ENCODE data around the gene SUCLG1.
A peak's percentile ranks its signal among the peaks of the same experiment; 100 is the strongest.

SUCLG1 gene

GRCh38 chr2:84467389-84467788, 8.3 kb upstream of the SUCLG1 start:
- no peak for DNase-seq (ENCODE audit: low read depth in 1 of 2, low spot score in 1 of 2)

- DNase-seq (ENCODE audit: low read depth in 1 of 2, low spot score in 1 of 2) = no peak
These were observed 2.2 kb upstream of the SUCLG1 start for GRCh38 chr2:84461310-84461709.

- no peak for DNase-seq (ENCODE audit: low read depth in 1 of 2, low spot score in 1 of 2)
These were observed 1.6 kb upstream of the SUCLG1 start for GRCh38 chr2:84460670-84461069.

DNA sequence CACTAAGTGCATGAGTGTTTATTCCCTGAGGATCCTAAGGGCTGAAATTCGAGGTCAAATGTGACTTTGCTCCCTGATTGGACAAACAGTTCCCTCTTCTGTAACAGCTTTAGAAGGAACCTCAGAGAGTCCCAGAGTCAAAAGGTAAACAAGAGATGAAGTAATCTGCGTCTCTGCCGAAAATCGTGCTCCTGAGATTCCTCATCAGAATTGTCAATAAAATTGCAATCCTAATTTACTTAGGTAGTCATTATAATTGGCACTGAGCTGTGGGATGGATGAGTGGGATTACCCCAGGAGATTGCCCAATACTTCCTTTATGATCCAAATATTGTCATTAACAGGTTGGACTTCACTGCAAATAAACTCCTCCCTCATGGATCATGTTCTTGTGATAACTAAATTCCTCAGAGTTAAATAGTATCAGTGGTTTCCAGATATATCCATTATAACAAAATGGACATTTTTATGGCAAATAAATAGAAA, 907 bp upstream of the SUCLG1 start:
- no peak for DNase-seq (ENCODE audit: low read depth in 1 of 2, low spot score in 1 of 2)

GRCh38 chr2:84458551-84459017, 496 bp downstream of the SUCLG1 start:
- DNase-seq (ENCODE audit: low read depth in 1 of 2, low spot score in 1 of 2) = peak in 1 of 2 donors; percentile 2

DNA sequence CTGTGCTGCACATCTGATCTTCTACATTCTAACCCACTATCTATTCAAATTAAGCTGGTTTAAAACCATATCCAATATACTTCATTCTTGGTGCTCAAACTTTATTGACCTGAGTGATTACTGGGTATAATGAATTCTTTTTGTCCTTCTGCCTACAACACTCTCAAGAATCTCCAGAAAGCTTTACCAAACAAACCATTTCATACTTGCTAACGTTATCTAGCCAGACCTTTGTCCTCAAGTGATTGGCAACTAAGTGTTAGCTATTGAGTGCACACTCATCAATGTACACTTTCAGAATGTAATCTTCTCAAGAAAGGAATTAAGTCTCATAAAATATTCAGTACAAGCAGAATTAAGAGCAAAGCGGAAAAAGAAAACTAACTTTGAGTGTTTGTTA, 1.4 kb downstream of the SUCLG1 start:
- DNase-seq (ENCODE audit: low read depth in 1 of 2, low spot score in 1 of 2) = no peak

DNA sequence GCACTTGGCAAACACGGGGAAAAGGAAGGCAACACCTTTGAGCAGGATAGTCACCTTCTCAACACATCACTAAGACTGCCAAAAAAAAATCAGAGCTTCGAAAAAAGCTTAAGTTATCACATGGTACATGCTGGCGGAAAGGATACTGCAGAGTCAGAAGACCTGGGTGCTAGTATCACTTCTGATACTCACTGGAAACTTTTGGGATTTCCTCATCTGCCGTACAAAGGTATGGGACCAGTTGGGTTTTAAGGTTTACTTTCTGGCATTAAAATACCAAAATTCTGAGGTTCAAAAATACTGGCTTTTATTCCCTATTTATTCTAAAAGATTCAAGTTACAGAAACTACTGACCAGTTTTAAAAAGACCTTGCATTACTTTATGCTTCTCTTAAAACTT, 2.9 kb downstream of the SUCLG1 start:
- DNase-seq (ENCODE audit: low read depth in 1 of 2, low spot score in 1 of 2) = no peak

GRCh38 chr2:84454581-84454980, 4.5 kb downstream of the SUCLG1 start:
- no peak for DNase-seq (ENCODE audit: low read depth in 1 of 2, low spot score in 1 of 2)

GRCh38 chr2:84452624-84453023, 6.5 kb downstream of the SUCLG1 start:
- DNase-seq (ENCODE audit: low read depth in 1 of 2, low spot score in 1 of 2) = no peak

GRCh38 chr2:84451579-84451978, 7.5 kb downstream of the SUCLG1 start:
- no peak for DNase-seq (ENCODE audit: low read depth in 1 of 2, low spot score in 1 of 2)

DNA sequence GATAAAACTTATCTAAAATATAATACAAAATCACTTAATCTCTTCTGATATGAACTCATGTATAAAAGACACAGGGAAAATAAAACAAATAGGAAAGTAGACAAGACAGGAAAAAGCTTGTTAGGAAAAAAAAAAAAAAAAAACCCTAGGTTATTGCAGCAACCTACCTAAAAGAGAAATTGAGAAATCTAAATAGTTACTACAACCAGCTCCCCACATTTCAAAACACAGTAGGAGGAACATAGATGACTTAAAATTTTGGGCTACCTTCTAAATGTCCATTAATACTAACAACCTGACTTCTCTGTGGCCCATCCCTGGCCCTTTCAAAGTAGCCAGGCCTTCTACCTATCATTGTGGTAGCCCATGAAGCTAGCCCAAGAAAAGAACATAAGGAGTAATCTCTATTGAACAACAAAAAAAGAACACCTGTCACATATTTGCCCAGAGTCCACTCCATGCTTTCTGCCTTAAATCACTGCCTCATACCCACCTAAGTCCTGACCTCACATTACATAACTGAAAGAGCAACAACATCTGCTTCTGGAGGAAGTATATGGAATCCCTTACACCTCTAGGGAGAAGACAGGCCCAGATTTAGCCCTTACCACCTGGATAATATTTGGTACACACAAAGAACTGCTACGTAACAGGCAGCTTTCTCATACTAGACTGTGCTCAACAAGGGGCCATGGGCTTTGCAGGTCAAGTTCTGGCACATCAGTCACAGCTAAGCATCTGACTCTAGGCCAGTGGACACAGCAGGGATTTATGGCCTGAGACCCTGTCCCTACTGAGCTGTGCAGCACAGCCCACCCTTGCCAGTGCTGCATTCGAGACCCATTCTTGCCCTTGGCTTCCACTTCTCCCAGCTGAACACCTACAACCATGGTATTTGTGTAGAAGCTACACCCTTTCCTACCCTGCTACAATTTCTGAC, 8.5 kb downstream of the SUCLG1 start:
- no peak for DNase-seq (ENCODE audit: low read depth in 1 of 2, low spot score in 1 of 2)

GRCh38 chr2:84449711-84450110, 9.4 kb downstream of the SUCLG1 start:
- DNase-seq (ENCODE audit: low read depth in 1 of 2, low spot score in 1 of 2) = no peak

DNA sequence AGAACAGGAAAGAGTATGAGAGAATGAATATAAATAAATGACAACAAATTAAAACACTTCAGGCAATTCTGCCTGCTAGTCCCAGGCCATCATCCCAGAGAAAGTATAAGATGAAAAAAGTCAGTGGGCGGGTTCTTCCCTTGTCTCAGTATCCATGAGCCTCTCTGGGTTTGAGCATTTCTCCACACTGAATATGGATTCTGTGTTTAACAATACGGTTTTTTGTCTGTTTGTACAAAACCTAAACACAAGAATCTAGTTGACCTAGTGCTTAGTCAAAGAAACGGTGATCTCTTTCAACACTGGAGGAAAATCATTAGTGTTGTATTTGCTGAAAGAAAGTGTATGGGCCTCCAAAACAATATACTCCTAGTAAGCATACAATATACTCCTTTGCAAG, 10.0 kb downstream of the SUCLG1 start:
- no peak for DNase-seq (ENCODE audit: low read depth in 1 of 2, low spot score in 1 of 2)

GRCh38 chr2:84443477-84443876, 15.6 kb downstream of the SUCLG1 start:
- DNase-seq (ENCODE audit: low read depth in 1 of 2, low spot score in 1 of 2) = no peak

DNA sequence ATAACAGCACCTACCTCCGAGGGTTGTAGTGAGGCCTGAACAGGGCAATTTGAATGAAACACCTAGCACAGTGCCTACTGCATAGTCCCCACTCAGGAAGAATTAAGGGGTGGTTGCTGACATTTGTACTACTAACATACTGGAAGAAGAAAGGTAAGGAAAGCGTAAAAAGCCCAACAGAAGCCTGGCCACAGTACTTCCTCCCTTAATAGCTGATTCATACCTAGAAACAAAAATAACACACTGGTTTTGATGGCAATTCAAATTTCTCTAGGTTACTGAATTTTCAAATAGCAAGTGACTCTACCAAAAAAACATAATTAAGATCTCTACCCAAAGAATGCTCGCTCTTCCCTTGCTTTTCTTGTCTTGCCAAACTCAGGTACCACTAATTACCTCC, 16.2 kb downstream of the SUCLG1 start:
- no peak for DNase-seq (ENCODE audit: low read depth in 1 of 2, low spot score in 1 of 2)

DNA sequence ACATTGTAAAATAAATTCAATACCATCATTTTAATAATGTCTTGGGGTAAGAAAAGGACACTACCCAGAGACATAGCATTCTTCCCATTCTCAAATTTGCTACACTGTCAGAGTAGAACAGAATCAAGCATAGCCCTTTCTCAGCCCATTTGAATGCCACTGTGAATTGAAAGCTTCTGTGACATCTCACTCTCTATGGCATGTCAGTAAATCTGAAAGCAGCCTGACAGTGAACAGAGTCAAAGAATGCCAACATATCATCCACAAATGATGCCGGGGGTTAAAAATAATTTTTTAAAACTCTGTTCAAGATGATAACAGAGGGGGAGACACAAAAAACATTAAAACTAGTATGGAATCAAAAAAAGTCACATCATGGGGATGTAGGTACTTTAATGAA, 17.6 kb downstream of the SUCLG1 start:
- DNase-seq (ENCODE audit: low read depth in 1 of 2, low spot score in 1 of 2) = no peak

DNA sequence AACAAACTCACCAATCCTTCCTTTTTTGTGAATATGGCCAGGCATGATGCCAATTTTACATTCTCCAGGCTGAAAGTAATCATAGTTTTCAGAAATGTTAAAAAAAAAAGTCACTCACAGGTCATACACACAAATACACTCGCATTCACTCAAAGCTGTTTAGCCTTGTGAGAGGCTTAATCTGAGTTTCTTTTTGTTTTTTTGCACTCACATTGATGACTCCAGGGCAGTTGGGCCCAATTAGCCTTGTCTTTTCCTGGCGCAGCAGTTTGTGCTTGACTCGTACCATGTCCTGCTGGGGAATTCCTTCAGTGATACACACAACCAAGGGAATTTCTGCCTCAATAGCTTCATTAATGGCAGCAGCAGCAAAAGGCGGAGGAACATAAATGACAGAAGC, 18.0 kb downstream of the SUCLG1 start:
- no peak for DNase-seq (ENCODE audit: low read depth in 1 of 2, low spot score in 1 of 2)

GRCh38 chr2:84435345-84436025, 23.6 kb downstream of the SUCLG1 start:
- DNase-seq (ENCODE audit: low read depth in 1 of 2, low spot score in 1 of 2) = no peak

- DNase-seq (ENCODE audit: low read depth in 1 of 2, low spot score in 1 of 2) = no peak
These were observed 29.8 kb downstream of the SUCLG1 start for GRCh38 chr2:84429328-84429727.

DNA sequence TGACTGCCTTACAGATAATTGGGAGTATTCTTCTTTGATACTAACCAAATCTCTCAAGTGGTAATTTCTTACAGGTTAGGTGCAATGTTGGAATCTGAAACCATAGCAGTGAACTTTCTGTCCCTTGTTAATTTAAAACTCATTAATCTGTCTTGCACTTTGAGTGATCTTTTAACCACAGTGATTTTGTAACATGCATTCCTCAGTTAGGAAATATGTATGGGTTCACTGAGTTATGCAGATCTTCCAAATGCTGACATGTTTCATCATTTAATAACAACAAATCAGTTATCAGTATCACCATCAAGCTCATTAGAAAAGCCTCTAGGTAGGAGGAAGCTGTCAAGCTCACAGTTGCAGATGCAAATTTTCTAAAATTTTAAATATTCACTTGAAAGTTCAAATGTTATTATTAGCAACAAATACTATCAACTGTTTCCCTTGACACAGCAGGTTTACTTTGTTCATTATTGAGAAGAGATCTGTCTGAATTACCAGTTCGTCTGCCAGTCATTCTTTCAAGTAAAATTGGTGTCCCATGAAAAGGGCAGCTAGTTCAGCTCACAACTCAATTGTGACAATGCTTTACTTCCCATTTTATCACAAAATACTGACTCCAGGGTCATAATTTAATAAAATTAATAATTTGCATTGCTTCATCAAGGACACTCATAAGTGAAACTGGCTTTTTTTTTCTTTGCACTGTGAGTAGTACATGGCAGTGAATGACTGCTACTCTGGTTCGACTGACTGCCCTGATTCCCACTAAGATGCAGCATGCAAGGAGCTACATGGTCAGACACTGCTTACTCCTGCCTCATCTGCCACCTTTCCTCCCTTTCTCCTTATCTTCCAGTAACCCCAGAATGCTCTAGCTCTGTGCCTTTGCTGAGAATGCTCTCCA, 31.6 kb downstream of the SUCLG1 start:
- DNase-seq (ENCODE audit: low read depth in 1 of 2, low spot score in 1 of 2) = no peak

GRCh38 chr2:84425310-84425709, 33.8 kb downstream of the SUCLG1 start:
- DNase-seq (ENCODE audit: low read depth in 1 of 2, low spot score in 1 of 2) = no peak
